ENCODE data around the gene MAGEA4.

The MAGEA4 gene

DNA sequence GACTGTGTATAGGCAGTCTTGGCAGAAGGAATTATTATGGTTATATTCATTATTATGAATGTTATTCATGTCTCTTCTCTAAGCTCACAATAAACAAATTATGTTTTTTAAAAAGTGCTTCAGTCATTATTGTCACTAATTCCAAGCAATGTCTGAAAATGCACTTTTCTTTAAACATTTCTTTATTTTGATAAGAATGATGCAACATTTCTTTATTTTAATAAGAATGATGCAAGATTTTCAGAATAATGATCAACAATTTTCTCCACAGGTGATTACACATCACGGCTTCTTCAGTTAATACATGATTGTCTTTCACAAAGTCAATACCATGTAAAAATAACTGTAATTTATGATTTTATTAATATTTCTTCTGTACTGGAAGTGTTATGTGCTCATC is 22.7 kb downstream of the MAGEA4 start:
- DNase-seq = no peak

DNA sequence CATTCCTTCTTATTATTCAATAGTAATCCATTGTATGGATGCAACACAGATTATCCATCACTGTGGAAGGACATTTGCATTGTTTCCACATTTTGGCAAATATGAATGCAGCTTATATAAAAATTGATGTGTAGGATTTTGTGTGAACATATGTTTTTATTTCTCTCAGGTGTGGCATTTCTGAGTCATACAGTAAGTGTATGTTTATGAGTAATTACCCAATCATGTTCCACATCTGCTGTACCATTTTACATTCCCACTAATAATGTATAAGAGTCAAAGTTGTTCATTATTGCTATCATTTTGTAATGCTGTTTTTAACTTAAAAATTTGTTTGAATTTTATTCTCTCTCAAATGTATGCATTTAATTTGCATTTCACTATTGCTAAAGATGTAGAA is 25.5 kb downstream of the MAGEA4 start:
- DNase-seq = no peak

DNA sequence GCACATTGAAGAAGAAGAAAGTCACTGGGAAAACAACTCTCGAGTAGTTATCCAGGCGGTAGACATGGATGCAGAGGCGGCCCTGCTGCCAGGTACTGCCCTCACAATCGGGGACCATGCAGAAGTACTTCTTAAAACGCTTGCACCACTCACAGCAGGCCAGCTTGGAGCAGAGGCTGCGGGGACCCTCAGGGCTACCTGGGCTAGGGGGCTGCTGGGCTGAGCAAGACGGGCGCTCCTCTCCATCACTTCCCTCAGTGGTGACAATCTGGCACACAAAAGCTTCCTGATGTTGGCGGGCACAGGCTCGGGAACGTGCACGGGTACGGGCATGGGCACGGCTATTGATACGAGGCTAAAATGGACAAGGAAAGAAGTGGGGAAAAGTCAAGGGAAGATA is 42.0 kb downstream of the MAGEA4 start:
- no peak for DNase-seq

DNA sequence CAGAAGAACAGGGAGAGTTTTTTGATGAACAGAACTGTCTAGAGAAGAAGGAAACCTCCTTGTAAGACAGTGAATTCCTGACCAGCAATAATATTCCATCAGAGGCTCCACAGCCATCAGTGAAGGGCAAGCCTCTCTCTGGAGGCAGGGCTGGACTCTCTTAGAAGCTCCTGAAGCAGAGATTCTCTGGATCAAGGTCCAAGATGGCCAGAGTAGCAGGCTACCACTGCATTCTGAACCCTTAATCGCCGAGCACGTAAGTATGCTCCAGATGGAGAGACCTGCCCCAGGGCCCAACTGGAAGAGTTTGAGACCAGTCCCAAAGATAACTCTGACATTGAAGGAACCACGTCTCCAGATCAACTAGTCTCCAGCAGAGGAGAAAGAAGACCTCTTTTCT is 45.4 kb downstream of the MAGEA4 start:
- no peak for DNase-seq

DNA sequence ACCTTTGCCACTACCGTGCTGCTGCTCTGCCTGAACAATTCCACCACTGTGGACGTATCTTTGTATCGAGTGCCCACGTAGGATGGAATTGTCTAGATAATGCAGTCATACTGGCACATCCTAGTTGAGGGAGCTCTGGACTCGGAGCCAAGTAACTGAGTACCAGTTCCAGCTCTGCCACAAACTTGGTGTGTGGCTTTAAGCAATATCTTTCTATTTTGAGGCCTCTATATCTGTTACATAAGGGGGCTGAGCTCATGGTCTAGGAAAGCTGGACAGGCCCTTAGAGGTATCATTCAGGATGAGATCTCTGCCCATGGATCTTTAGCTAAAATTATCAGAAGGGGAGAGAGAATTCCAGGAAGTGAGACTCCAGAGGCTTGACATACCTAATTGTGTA is 49.3 kb downstream of the MAGEA4 start:
- DNase-seq = no peak

DNA sequence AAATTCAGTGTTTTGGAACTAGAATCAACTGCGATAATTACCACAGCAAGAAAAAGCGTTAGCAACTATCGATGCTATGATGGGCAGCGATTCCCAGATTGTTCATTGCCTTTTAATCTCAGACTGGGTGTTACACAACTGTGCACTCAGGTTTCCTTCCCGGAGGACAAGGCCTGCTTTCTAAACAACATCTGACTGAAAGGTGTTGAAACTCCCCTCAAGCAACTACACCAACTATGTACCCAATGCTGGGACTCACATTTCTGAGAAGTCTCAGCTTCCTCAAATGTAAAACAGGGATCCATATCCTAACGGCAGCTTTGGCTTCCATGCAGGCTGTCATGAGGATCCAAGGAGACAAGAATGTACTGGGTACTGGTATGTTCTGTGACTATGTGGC is 53.5 kb downstream of the MAGEA4 start:
- DNase-seq = no peak

DNA sequence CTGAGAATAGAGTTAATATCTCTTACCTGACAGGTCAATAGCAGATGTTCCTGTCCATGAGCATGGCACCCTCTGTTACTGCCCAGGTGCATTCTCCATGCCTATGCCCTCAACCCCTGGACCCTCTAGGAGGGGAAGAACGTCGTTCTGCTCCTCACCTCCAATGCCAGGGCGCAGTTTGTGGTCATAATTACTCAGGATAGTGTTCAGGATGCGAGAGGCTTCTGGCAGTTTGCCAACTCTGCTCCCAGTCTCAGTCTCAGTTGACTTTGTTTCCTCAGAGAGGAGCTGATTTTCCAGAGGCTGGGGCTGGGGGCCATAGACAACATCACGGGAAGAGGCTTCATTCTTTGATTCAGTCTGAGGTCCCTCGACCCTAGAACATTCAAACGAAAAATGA is 57.3 kb downstream of the MAGEA4 start:
- no peak for DNase-seq

DNA sequence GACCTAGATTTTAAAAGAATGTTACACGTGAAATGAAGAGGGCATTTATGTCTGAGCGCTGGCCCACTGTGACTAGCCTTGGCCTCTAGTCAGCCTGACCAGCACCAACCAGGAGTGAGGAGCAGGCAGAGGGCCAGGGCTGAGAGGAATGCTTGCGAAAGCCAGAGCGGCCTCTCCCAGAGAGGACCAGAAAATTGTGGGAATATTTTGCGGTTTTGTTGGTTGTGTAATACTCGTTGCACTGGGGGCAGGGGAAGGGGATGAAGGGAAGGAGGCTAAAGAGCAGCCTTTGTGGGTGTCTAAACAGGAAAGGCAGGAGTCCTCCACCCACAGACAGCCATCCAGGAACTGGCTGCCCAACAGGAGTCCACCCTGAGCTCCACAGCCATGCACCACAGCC is 58.0 kb downstream of the MAGEA4 start:
- DNase-seq = no peak

DNA sequence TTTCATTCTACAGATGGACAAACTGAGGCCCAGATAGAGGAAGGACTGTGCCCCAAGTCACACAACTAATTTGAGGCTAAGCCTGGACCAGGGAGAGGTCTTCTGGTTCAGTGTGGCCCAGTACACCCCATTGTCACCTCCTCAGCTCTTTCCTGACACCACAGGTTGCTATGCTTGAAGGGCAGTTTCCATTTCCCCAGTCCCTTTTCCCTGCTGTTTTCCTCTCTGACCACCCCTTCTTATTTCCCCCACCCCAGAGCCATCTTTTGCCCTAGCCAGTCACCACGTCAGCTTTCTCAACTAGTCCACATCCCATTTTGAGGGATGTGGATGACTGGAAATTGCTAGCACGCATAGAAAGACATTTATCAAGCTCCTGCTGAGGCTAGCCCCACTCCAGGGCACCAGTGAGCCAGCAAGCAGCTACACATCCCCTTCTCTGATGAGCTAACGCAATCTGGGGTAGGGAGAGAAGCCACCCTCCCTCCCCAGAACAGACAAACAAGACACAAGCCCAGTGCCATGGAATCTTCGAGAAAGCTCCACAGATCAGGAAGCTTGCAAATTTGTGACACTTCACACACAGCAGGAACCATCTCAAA is 60.5 kb downstream of the MAGEA4 start:
- DNase-seq = no peak

DNA sequence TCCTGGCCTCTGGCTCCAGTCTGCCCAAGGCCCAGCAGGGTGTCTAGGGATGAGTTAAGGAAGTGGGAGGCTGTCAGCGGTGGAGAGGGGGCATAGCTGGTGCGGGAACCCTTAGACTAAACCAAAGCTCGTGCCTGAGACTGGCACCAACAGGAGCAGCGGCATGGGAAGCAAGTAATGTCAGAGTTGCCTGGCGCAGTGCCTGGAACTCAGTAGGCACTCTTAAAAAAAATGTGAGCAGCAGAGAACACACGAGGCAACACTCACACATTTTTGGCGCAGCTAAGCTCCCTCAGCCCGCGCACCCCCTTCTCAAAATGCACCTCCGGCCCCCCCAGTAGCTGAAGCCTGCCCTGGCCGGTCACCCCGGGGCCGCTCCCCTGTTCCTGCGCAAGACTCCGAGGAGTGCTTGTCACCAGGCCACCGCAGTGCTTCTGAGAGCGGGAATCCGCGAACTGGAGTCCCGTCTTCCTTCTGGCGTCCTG is 61.2 kb downstream of the MAGEA4 start:
- DNase-seq = no peak

Measured in CD4-positive, alpha-beta T cell treated with Interleukin-10 for 1 hour (primary cell).